Measurements from ENCODE around the gene RAB25.

- TF ChIP-seq POLR2AphosphoS5 (IDR thresholded peaks at IDR 0.05; ENCODE audit: borderline replicate concordance, low read depth, low read length) (no peak), EZH2 (IDR thresholded peaks at IDR 0.05) (no peak), FOXP2 (optimal IDR thresholded peaks at IDR 0.05; ENCODE audit: control extremely low read depth, extremely low read length, insufficient read depth) (no peak)
These were observed 14.8 kb downstream of the RAB25 start for GRCh38 chr1:156075775-156076204.
